Activated T-cell treated with anti-CD3 and anti-CD28 coated beads for 4 hours (primary cell): ENCODE results near the gene GAB4.
A peak's percentile ranks its signal among the peaks of the same experiment; 100 is the strongest.
"Not testable (repeated sequence)": the region's sequence is repeated elsewhere in the genome, so short reads cannot be mapped to it uniquely, and the experiment has no call there.

Experiments
- DNase-seq: peaks from one replicate; pipeline ENCODE4 v3.0.0-alpha.2; 2020

GAB4 gene

GRCh38 chr22:16957781-16958180 is 50.2 kb downstream of the GAB4 start:
- DNase-seq = no peak

- DNase-seq = no peak
These were observed 51.7 kb downstream of the GAB4 start for GRCh38 chr22:16956290-16956689.

GRCh38 chr22:16955678-16956210 is 52.3 kb downstream of the GAB4 start:
- DNase-seq = no peak

DNA sequence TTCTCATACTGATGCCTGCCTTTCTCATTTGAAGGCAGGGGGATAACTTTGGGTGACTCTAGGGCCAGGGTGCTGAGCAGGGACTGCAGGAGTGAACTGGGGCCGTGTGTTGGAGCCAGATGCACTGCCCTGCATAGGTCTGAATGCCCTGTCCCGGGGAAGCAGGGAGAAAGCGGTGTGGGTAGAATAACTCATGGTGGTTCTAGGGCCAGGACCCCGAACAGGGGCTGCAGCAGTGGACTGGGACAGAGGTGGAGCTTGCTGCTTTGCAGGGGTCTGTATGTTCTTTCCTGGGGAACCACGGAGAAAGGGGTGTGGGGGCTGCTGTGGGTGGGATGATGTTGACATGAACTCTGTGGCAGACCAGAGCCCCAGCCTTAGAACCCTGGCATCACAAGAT is 52.9 kb downstream of the GAB4 start:
- no peak for DNase-seq

DNA sequence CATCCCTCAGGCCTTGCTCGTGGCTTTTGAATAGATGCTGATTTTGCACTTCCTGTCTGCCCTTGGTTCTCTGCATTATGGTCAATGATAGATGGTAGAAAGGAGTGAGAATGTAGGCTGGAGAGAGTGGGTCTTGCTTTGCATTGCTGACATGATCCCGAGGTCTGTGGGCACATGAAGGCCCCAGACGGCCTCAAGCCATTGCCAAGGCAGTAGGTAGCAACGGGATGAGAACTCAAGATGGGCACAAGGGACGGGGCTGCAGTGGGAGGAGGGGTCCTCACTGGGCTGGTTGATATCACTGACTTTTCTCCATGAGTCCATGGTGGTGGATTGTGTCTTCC is 54.0 kb downstream of the GAB4 start:
- DNase-seq = no peak

- DNase-seq = no peak
These were observed 54.6 kb downstream of the GAB4 start for GRCh38 chr22:16953206-16954059.

GRCh38 chr22:16949561-16949960 is 58.5 kb downstream of the GAB4 start:
- DNase-seq = no peak

GRCh38 chr22:16937811-16938210 is 70.2 kb downstream of the GAB4 start:
- DNase-seq = no peak

DNA sequence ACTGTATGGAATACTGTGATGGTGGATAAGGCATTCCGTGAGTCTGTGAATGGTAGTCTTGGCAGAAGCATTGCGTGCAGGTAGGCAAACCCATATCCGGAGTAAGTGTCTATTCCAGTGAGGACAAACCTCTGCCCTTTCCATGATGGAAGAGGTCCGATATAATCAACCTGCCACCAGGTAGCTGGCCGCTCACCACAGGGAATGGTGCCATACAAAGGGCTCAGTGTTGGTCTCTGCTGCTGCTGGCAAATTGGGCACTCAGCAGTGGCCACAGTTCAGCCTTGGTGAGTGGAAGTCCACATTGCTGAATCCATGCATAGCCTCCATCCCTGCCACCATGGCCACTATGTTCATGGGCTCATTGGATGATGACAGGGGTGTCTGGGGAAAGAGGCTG is 70.8 kb downstream of the GAB4 start:
- DNase-seq = not testable (repeated sequence)

- no peak for DNase-seq
These were observed 71.4 kb downstream of the GAB4 start for GRCh38 chr22:16936625-16937024.

- DNase-seq = no peak
These were observed 72.8 kb downstream of the GAB4 start for GRCh38 chr22:16935209-16935608.

DNA sequence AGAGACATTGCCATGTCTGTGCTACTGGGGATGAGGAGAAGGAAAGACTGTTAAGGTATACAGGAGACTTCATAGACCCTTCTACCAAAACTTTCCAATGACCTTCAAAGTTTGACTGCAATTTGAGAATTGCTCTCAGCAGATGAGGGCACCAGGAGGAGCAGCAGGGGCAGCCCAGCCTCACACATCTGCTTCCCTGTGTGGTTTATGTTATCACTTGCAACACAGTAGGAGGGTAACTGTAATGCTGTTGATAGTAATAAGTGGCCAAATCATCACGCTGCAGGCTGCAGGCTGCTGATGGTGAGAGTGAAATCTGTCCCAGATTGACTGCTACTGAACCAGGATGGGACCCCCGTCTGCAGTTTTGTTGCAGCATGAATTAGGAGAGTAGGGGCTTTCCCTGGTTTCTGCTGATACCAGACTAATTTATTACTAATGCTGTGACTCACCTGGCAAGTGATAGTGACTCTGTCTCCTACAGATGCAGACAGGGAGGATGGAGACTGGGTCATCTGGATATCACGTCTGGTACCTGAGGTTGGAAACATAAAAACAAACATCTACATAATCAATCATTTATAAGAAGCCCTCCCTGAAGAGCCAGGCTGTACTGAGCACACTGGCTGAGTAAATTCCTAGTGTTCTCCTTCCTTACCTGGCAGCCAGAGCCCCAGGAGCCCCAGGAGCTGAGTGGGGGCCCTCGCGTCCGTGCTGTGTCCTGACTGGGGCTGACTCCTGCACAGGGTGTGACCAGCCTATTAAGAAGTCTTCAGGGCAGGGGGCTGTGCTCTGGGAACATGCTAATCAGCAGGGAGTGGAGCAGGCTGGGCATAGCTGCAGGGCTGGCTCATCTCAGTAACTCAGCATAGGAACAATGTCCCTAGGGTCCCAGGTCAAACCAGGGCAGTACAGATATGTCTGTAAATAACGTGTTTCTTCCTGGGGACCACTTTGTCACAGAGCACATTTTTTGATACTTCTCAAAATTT is 74.4 kb downstream of the GAB4 start:
- DNase-seq = no peak

GRCh38 chr22:16932577-16932976 is 75.4 kb downstream of the GAB4 start:
- DNase-seq = no peak

DNA sequence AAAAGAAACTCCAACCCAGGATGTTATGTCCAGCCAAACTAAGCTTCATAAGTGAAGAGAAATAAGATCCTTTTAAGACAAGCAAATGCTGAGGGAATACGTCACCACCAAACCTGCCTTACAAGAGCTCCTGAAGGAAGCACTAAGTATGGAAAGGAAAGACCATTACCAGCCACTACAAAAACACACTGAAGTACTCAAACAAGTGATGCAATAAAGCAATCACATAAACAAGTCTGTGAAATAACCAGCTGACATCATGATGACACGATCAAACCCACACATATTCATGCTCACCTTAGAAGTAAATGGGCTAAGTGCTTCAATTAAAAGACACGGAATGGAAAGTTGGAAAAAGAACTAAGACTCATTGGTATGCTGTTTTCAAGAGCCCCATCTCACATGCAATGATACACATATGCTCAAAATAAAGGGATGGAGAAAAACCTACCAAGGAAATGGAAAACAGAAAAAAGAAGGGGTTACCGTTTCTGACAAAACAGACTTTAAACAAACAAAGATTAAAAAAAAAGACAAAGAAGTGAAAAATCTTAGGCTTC is 82.5 kb downstream of the GAB4 start:
- no peak for DNase-seq

DNA sequence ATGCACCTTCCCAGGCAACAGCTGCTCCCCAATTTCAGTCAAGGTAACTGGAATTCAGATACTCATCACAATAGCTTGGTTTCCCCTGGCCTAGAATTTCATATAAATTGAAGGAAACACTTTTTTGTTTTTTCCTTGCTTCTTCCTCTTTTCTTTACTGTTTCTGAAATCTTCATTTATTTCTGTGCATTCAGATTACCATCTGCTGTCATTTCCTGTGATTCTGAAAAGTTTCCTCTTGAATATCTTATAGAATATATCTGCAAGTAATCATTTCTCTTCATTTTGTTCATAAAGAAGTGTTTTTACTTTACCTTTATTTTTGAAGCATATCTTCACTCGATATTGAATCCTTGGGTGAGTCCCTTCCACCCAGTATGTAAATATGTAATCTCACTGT is 85.3 kb downstream of the GAB4 start:
- DNase-seq = no peak

- no peak for DNase-seq
These were observed 85.9 kb downstream of the GAB4 start for GRCh38 chr22:16922076-16922475.

- peak; percentile 55 for DNase-seq
These were observed 90.6 kb downstream of the GAB4 start for GRCh38 chr22:16917144-16918003.

- DNase-seq = no peak
These were observed 92.3 kb downstream of the GAB4 start for GRCh38 chr22:16915701-16916100.

DNA sequence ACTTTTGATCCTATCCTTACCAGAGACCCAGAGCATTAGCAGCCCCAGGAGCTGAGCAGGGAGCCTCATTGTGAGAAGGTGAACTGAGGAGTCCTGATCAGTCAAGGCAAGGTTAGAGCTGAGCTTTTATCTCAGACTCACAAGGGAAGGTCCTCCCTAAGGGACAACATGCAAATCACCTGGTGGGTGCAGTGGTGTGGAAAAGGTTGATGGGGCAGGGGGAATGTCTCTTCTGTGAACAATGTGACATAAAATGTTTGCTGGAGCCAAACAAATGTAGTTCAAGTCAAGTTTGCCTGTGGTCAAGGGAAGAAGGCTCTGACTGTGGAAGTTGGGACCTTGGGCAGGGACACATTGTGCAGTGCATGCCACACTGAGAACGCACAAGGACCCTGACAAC is 93.1 kb downstream of the GAB4 start:
- DNase-seq = not testable (repeated sequence)

DNA sequence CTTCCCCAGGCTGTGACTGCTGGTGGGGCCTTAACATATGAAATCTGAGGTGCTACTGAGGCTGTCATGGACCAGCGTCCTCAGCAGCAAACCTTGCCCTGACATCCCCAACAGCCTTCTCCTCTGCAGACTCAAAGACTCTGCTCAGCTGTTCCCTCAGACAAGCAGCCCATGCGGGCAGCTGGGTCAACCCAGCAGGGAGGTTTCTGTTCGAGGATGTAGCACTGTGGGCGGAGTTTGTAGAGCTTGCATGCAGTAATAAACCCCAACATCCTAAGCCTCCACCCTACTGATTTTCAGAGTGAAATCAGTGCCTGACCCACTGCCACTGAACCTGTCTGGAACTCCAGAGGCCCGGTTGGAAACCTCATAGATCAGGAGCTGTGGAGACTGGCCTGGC is 94.0 kb downstream of the GAB4 start:
- no peak for DNase-seq

- DNase-seq = no peak
These were observed 95.7 kb downstream of the GAB4 start for GRCh38 chr22:16912281-16912680.
